Psoas muscle (tissue), 8 donors: ENCODE measurements around the gene LSP1. TPM values are rescaled to one million over a fixed set of nuclear protein-coding genes. Genes with fewer than 3 reads are reported as not detected.

Experiments
- ATAC-seq, 4 donors: fragments of 200-7000 bp; cut with Tn5 transposase; one replicate each; pipeline ENCODE4 v1.9.1; 2020; ENCODE audit warnings: moderate library complexity in 3 of 4, mild to moderate bottlenecking in 2 of 4
- DNase-seq, 2 donors: peaks; one replicate each; pipeline ENCODE4 v3.0.0-alpha.2; 2020
- H3K27ac ChIP-seq: fragments of 200-600 bp; one replicate; pipeline ENCODE4 v1.8.0; 2022
- H3K27me3 ChIP-seq, 3 donors: fragments of 200-600 bp in 1 of 3; one replicate each; pipeline versions ENCODE4 v1.6.1 to v1.8.0; 2013 to 2022; ENCODE audit warnings: low read length in 2 of 3, mild to moderate bottlenecking in 2 of 3, moderate library complexity in 1 of 3; ENCODE audit not compliant: insufficient read depth in 3 of 3
- H3K36me3 ChIP-seq, 2 donors: fragments of 200-600 bp in 1 of 2; one replicate each; pipeline versions ENCODE4 v1.6.1 to v1.8.0; 2013 to 2022; ENCODE audit warnings: low read depth in 1 of 2, mild to moderate bottlenecking in 1 of 2, moderate library complexity in 1 of 2; ENCODE audit not compliant: insufficient read depth in 1 of 2
- H3K4me1 ChIP-seq: fragments of 200-600 bp; one replicate; pipeline ENCODE4 v1.8.0; 2022
- H3K4me3 ChIP-seq: fragments of 200-600 bp; one replicate; pipeline ENCODE4 v1.8.0; 2022; ENCODE audit warnings: mild to moderate bottlenecking
- H3K9me3 ChIP-seq: fragments of 200-600 bp; one replicate; pipeline ENCODE4 v1.8.0; 2022
- CTCF ChIP-seq: fragments of 200-600 bp; IDR thresholded peaks from one replicate; pipeline ENCODE4 v1.8.0; 2022; ENCODE audit warnings: antibody characterized with exemption
- WGBS, 3 donors: extraction: QIAGEN DNeasy Blood & Tissue Kit; methylation state at CpG; one replicate each; pipeline versions ENCODE4 v1.1.6 to v1.1.7; 2013; 5-methylcytosine and 5-hydroxymethylcytosine counted together
- intact Hi-C, 2 donors: fragments of 100-400 bp; cut with DNase I; formaldehyde crosslinking; loops; one replicate each; pipeline versions ENCODE4 v1.11.0 to v1.14.2; 2022
- polyA plus RNA-seq, 3 donors: library from polyadenylated mRNA; stranded (reverse); fragments of 200-250 nt; gene quantifications; one replicate each; pipeline ENCODE4 v1.2.3, GENCODE V29; 2013
- total RNA-seq, 4 donors: library from RNA; stranded (reverse); fragmentation: NEBNext Ultra II Directional in 2 of 4; extraction: Animal tissue kit (Norgen Biotek cat#: 25700) in 2 of 4; gene quantifications; one replicate each; pipeline versions ENCODE4 v1.2.1 to v1.2.4, GENCODE V29; 2021 to 2023
- donor health status: healthy with polysubstance abuse.
- donor health status: DM: no; HTN: no; CAD: no; lungs with moderate emphysema.
- donor health status: Bipolar disorder and iron deficiency.
- donor health status: healthy.
- donor health status: DM: yes; HTN: yes; CAD: no.
- donor health status: DM: no; HTN: no; CAD: no.
- donor health status: DM: no; HTN: no; CAD: no.
- donor health status: DM: yes; HTN: yes; CAD: no.

LSP1 gene
- total and polyA plus RNA-seq, 7 donors, result 7.5 to 27.1 (median 14.4) TPM

GRCh38 chr11:1917523-1918435 lies 64.9 kb downstream of the LSP1 start:
- peaks cover 0 to 4% of the 10 kb centered on the region in 2 donors for H3K36me3 ChIP-seq
- H3K9me3 ChIP-seq, result no peaks in the 10 kb centered on the region
- intact Hi-C loops, result loop anchor here (1.0 to 10.0 kb wide), 3 partner anchors 35 to 79 kb away; partner anchors contain the start of gene TNNI2 (in 1 of the 2)
- 37 to 56% (median 38%) methylated on average over 32 to 34 of the region's 34 CpGs for WGBS, 3 donors
- H3K4me1 ChIP-seq, result peaks cover 62% of the 10 kb centered on the region
- TF ChIP-seq CTCF, result peak; percentile 79
- peak overlapping the region; percentile 53 for H3K4me3 ChIP-seq
- DNase-seq (peak; percentile 59 to 86), ATAC-seq (peak; percentile 41 to 51 (median 46))
- peak overlapping the region; percentile 94 for H3K27ac ChIP-seq
- H3K27me3 ChIP-seq, result no peaks in the 10 kb centered on the region

GRCh38 chr11:1918436-1919315 lies 65.8 kb downstream of the LSP1 start:
- intact Hi-C loops, result loop anchor here (1.0 to 10.0 kb wide), 3 partner anchors 36 to 80 kb away; partner anchors contain the start of gene TNNI2 (in 1 of the 2)
- Histone ChIP-seq H3K27ac (peak overlapping the region; percentile 94), H3K4me3 (peak overlapping the region; percentile 75), H3K4me1 (peaks cover 70% of the 10 kb centered on the region), H3K36me3 (peaks cover 0 to 13% of the 10 kb centered on the region in 2 donors), H3K9me3 (no peaks in the 10 kb centered on the region), H3K27me3 (no peaks in the 10 kb centered on the region)
- peak in 2 of 4 donors; percentile 4 to 11 for ATAC-seq
- WGBS, 3 donors, result 50 to 73% (median 56%) methylated on average over 29 of the region's 29 CpGs
- peak; percentile 17 for TF ChIP-seq CTCF
- peak in 1 of 2 donors; percentile 68 for DNase-seq

- no peaks in the 10 kb centered on the region for H3K9me3 ChIP-seq
- H3K4me1 ChIP-seq, result peaks cover 77% of the 10 kb centered on the region
- H3K4me3 ChIP-seq, result peak within 1 kb of the TSS; percentile 75
- peaks cover 0 to 22% of the 10 kb centered on the region in 2 donors for H3K36me3 ChIP-seq
- 37 to 59% (median 44%) methylated on average over 30 to 31 of the region's 31 CpGs for WGBS, 3 donors
- no peak for TF ChIP-seq CTCF
- peak; percentile 53 to 67 (median 59) for ATAC-seq
- intact Hi-C loops, result loop anchor here (5.0 to 10.0 kb wide), 2 partner anchors 37 to 75 kb away; no protein-coding TSS in a partner anchor
- peak; percentile 63 to 91 for DNase-seq
- H3K27me3 ChIP-seq, result no peaks in the 10 kb centered on the region
- peak within 1 kb of the TSS; percentile 94 for H3K27ac ChIP-seq
Observed at GRCh38 chr11:1919391-1920127, 66.7 kb downstream of the LSP1 start, which contains the start of gene TNNT3. Gene TNNT3 (plus strand): TSS chr11:1919703. CDS start chr11:1922875, 3,172 bp downstream.
